Activated CD4-positive, CD25-positive, alpha-beta regulatory T cell treated with anti-CD3 and anti-CD28 coated beads, Interleukin-2, amount 50 U/mL, for 24 hours (primary cell): ENCODE data around the gene OLAH.
A peak's percentile ranks its signal among the peaks of the same experiment; 100 is the strongest.

Experiments used
- ATAC-seq, 2 donors: fragments of 150-1000 bp; cut with Tn5 transposase; one replicate each; pipeline ENCODE4 v1.10.0; 2021; ENCODE audit warnings: mild to moderate bottlenecking in 1 of 2, moderate library complexity in 1 of 2

OLAH gene

GRCh38 chr10:15072358-15072757, 28.6 kb downstream of the OLAH start:
- no peak for ATAC-seq

DNA sequence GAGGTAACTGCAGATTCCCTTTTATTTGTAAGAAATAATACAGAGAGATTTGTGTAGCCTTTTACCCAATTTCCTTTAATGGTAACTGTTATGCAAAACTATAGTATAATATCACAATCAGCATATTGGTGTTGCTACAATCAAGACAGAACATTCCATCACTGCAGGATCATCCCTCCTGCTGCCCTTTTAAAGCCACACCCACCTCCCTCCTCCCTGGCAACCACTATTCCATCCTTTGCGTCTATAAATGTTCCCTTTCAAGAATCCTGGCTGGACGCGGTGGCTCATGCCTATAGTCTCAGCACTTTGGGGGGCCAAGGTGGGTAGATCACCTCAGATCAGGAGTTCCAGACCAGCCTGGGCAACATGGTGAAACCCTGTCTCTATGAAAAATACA, 31.7 kb downstream of the OLAH start:
- ATAC-seq: no peak

DNA sequence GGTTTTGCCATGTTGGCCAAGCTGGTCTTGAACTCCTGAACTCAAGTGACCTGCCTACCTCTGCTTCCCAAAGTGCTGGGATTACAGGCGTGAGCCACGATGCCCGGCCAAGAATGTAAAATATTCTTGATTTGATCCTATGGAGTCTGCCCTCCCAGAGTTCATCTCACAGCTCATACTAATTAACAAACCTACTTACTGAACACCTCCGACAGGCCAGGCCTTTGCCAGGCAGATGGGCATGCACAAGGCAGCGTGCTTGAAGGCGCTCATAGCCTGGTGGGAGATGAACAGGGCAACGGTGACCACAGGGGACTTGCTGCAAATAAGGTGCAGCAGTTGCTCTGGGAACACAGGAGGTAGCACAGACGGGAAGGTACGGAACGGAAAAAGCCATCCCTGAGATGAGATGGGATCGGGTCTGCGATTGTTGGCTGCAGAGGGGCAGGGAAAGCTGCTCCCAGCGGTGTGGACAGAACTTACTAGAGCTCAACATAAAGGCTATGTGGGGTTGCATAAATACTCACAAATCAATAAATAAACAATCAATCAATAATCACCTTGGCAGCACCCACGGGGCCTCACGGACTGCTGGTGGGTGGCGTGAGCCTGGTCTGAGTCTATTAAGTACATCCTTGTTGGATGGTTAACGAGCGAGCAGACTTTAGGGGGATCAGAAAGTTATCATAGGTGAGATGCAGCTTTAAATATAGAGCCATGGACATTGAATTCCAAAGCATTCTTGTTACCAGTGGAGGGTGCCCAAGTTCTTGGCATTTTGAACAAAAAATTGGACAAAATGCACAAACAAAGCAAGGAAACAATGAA, 40.1 kb downstream of the OLAH start:
- no peak for ATAC-seq

- ATAC-seq: no peak
These were observed 40.8 kb downstream of the OLAH start for GRCh38 chr10:15084502-15084922.

- ATAC-seq: peak; percentile 99 to 100
These were observed 44.9 kb downstream of the OLAH start, which contains the start of gene ACBD7 for GRCh38 chr10:15088428-15089261. ACBD7 (minus strand) TSS chr10:15088776; CDS start chr10:15088728, 48 bp downstream.

- no peak for ATAC-seq
These were observed 47.7 kb downstream of the OLAH start for GRCh38 chr10:15091418-15091817.

DNA sequence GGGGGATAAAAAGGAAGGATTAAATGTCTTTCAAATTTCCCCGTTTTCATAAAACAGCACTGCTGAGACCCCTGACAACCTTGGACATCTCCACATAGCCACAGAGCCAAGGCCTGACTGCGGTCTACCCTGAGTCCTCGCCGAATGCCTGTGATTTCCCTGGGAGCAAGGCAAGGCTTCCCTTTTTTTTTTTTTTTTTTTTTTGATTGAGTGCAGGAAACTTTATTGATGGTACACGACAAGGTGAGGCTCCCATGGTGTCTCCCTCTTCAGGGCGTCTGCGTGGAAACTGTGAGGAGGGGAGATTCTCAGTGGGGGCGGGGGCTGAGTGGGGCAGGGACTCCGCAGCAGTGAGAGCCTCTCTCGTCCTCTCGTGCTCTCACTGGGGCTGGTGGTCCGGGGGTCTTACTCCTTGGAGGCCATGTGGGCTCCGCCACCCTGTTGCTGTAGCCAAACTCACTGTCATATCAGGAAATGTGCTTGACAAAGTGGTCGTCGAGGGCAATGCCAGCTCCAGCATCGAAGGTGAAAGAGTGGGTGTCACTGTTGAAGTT, 49.2 kb downstream of the OLAH start:
- no peak for ATAC-seq

DNA sequence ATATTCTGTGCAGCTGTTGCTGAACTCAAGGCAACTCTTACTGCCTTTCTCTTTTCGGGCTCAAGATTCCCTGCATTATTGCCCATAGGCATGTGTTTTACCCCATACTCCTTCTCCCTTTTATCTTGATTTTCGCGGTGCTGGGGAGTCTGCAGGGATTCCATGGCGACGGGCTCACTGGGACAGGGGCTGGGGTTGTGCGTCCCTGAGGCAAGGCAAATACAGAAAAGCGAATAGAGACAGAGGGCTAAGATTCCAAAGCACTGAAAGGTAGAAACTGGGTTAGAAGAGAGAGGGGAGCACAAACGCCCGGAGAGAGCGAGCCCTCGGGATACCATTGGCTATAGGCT, 52.9 kb downstream of the OLAH start:
- ATAC-seq: peak; percentile 8 to 15

GRCh38 chr10:15097011-15097812, 53.5 kb downstream of the OLAH start, which contains the start of gene RPP38:
RPP38 (plus strand) TSS chr10:15097355; CDS start chr10:15103315, 5,960 bp downstream.
- peak; percentile 94 to 95 for ATAC-seq

- ATAC-seq: no peak
These were observed 56.1 kb downstream of the OLAH start for GRCh38 chr10:15099886-15100285.

- ATAC-seq: no peak
These were observed 59.8 kb downstream of the OLAH start for GRCh38 chr10:15103513-15103912.

GRCh38 chr10:15106352-15107013, 62.7 kb downstream of the OLAH start:
- ATAC-seq: peak; percentile 87 to 90

- no peak for ATAC-seq
These were observed 68.9 kb downstream of the OLAH start for GRCh38 chr10:15112657-15113056.

DNA sequence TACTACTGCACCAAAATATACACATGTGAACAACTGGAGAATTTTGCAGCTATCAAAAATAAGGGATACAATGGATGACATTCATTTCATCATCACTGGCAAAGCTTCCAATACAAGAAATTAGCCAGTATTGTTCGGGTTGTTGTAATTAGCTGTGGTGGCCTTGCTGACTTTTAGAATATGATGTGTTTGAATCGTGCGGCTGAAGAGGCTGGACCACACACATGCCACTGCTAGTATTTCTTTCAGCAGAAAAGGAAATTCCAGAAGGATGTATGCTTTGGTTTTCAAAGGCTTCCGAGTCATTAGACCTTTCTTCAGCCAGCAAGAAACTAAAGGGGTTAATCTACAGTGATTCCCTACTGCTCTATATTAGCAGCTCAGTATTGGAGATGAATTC, 70.0 kb downstream of the OLAH start:
- no peak for ATAC-seq

- ATAC-seq: no peak
These were observed 72.5 kb downstream of the OLAH start for GRCh38 chr10:15116225-15116624.

DNA sequence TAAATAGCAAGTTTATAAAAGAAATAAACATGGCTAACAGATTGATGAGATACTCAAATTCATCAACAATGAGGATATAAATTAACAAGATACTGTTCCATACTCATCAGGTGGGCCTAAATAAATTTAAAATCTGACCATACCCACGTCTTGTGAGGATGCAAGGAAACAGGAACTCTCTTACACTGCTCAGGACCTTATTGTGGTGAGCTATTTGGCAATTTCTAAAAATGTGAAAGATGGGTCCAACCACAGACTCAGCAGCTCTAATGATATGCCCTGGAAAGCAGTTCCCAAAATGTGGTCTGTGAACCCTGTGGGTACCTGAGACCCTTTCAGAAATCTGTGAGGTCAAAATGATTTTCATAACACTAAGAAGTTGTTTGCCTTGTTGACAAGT, 74.9 kb downstream of the OLAH start:
- no peak for ATAC-seq

DNA sequence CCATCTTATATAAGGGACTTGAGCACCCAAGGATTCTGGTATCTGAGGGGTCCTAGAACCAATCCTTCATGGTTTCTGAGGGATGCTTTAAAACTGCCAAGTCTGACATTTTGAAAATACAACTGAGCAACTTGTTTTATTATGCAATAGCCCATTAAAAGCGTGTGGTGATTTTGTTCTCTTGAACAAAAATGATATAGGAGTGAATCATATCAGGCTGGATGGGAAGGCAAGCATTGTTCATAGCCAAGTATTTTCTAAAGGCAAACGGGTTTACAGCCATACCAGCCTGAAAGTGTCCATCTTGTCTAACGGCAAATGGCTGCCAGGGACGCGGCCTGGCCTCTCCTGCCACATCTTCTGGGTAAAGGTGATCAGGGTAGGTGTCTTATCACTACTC, 76.8 kb downstream of the OLAH start:
- no peak for ATAC-seq

GRCh38 chr10:15121707-15122106, 78.0 kb downstream of the OLAH start:
- ATAC-seq: no peak

DNA sequence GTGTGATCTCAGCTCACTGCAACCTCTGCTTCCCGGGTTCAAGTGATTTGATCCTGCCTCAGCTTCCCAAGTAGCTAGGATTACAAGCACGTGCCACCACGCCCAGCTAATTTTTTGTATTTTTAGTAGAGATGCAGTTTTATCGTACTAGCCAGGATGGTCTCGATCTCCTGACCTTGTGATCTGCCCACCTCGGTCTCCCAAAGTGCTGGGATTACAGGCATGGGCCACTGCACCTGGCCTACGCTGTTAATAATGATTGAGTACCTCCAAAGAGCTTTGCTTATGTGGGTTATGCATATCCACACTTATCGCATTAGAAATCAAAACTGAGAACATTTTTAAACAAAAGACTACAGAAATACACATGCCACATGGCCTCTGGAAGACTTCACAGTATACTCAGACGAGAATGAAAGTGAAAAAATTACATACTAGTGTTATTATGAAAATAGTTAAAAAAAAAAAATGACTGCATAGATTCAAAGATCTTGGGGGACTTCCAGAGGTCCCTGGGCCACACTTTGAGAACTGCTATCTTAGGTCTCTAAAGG, 78.8 kb downstream of the OLAH start:
- ATAC-seq: peak; percentile 80 to 82
